Omental fat pad (tissue), 4 donors: ENCODE measurements around the gene TTC33. TPM values are rescaled to one million over a fixed set of nuclear protein-coding genes. Genes with fewer than 3 reads are reported as not detected.
"Not testable (repeated sequence)": the region's sequence is repeated elsewhere in the genome, so short reads cannot be mapped to it uniquely, and the experiment has no call there.

Experiments used
- ATAC-seq: fragments of 150-250 bp; one replicate; pipeline ENCODE4 v1.9.1; 2016; ENCODE audit warnings: mild to moderate bottlenecking, moderate library complexity; ENCODE audit not compliant: low FRiP score
- DNase-seq: peaks from one replicate; pipeline ENCODE4 v3.0.0-alpha.2; 2019; ENCODE audit warnings: low spot score
- total RNA-seq, 4 donors: library from RNA; depleted of rRNA; stranded (reverse); fragments of >200 nt; gene quantifications; one replicate each; pipeline ENCODE4 v1.1.0, GENCODE V29; 2016
- TF ChIP-seq, protein P1 (sequence below), 3 donors: fragments of 450-650 bp; IDR thresholded peaks; one replicate each; pipeline ENCODE4 v1.5.1; 2016 to 2017; ENCODE audit warnings: antibody characterized with exemption in 3 of 3, mild to moderate bottlenecking in 3 of 3, moderate library complexity in 2 of 3

TTC33 gene
- total RNA-seq, 4 donors from 2014 or later: 8.3 to 15.4 (median 9.3) TPM

DNA sequence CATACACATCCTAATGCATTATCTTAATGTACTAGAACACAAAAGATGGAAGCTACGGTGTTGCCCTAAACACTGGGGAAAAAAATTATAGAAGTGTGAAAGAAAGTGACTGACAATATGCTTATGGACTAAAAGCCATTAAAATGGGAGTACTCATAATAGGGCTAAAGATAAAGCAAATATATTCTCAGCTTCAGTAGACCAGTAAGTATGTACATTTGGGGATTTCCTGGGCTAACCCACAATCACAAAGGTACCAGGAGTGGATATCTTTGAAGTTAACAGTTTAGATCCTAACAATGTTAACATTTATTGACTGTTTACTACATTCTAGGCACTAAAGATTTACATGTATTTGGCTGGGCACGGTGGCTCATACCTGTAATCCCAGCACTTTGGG lies 39.2 kb downstream of the TTC33 start:
- TF ChIP-seq, protein P1, sequence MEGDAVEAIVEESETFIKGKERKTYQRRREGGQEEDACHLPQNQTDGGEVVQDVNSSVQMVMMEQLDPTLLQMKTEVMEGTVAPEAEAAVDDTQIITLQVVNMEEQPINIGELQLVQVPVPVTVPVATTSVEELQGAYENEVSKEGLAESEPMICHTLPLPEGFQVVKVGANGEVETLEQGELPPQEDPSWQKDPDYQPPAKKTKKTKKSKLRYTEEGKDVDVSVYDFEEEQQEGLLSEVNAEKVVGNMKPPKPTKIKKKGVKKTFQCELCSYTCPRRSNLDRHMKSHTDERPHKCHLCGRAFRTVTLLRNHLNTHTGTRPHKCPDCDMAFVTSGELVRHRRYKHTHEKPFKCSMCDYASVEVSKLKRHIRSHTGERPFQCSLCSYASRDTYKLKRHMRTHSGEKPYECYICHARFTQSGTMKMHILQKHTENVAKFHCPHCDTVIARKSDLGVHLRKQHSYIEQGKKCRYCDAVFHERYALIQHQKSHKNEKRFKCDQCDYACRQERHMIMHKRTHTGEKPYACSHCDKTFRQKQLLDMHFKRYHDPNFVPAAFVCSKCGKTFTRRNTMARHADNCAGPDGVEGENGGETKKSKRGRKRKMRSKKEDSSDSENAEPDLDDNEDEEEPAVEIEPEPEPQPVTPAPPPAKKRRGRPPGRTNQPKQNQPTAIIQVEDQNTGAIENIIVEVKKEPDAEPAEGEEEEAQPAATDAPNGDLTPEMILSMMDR (IDR thresholded peaks at IDR 0.05): no peak
- DNase-seq (no peak), ATAC-seq (no peak)

DNA sequence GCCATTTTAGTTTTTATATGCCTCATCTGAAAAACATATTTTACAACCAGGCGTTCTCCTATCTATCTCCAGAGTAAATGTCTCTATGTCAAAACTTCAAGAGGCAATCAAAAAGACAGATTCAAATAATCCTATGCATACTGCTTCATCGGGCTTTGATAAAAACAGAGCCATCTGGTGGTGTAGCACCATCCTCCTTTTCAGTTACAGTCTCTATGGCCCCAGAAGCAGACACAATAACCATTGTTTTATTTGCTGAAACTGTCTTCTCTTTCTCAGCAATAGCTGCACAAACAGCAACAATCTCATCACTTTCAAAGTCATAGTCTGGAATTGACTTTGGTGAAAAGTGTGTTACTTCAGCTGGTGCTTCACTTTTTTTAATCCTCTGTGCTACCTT lies 39.8 kb downstream of the TTC33 start:
- DNase-seq: no peak
- no peak for ATAC-seq
- TF ChIP-seq, protein P1 (IDR thresholded peaks at IDR 0.05): no peak

DNA sequence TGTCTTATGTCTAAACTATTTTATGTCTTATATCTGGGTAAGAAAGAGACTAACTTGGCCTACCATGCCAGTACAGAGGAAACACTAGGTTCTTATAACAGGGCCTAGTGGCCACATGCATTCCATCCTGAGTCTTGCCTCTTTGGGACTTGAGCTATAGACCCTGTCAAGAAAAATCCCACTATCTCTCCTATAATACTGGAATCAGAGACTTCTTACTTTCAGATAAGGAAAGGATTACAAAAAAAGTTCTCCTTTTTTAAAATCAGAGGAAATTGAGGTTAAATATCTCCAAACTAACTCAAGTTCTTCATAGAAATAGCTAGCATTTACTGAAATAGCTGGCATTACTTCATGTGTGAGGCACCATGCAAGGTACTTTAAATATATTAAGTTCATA lies 41.8 kb downstream of the TTC33 start:
- ATAC-seq (no peak), DNase-seq (no peak)
- TF ChIP-seq, protein P1 (IDR thresholded peaks at IDR 0.05): no peak

DNA sequence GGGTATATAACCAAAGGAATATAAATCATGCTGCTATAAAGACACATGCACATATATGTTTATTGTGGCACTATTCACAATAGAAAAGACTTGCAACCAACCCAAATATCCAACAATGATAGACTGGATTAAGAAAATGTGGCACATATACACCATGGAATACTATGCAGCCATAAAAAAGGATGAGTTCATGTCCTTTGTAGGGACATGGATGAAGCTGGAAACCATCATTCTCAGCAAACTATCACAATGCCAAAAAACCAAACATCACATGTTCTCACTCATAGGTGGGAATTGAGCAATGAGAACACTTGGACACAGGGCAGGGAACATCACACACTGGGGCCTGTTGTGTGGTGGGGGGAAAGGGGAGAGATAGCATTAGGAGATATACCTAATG lies 45.2 kb downstream of the TTC33 start:
- not testable (repeated sequence) for DNase-seq, ATAC-seq

DNA sequence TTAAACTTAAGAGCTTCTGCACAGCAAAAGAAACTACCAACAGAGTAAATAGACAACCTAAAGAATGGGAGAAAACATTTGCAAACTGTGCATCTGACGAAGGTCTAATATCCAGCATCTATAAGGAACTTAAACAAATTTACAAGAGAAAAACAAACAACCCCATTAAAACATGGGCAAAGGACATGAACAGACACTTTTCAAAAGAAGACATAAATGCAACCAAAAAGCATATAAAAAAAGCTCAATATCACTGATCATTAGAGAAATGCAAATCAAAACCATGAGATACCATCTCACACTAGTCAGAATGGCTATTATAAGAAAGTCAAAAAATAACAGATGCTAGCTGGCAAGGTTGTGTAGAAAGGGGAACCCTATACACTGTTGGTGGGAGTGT lies 50.3 kb downstream of the TTC33 start:
- not testable (repeated sequence) for DNase-seq, ATAC-seq

DNA sequence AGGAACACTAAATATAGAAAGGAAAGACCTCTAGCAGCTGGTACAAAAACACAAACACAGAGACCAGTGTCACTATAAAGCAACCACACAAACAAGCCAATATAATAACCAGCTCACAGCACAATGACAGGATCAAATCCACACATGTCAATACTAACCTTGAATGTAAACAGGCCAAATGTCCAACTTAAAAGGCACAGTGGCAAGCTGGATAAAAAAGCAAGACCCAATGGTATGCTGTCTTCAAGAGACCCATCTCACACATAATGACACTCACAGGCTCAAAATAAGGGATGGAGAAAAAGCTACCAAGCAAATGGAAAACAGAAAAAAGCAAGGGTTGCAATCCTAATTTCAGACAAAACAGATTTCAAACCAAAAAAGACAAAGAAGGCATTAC lies 53.7 kb downstream of the TTC33 start:
- ATAC-seq, DNase-seq: not testable (repeated sequence)

DNA sequence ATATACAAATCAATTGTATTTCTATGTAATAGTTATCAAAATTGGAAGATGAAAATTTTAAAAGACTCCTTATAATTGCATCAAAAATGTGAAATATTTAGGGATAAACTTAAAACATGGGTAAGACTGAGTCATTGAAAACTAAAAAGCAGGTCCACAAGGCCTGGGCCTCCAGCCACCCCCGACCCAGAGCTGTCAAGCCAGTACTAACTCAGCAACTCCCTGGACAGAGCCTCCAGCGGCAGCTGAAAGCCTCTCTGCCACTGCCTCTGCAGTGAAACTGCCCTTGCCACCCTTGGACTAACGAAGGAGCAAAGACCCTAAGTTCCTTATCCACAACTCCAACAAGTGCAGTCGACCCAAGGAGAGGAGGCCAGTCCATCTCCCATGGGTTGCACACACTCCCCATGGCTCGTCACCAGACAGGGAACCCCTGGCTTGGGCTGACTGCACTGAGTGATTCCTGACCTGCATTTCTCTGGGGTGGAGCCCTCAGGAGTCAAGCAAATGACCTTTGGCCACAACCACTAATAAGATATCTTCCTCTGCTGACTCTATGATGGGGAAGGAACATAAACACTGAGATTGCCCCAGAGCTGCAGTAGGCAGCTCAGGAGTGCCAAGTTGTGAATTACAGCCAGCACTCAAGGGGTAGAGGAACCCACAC lies 55.5 kb downstream of the TTC33 start:
- ATAC-seq: no peak
- no peak for DNase-seq
- TF ChIP-seq, protein P1 (IDR thresholded peaks at IDR 0.05): no peak

DNA sequence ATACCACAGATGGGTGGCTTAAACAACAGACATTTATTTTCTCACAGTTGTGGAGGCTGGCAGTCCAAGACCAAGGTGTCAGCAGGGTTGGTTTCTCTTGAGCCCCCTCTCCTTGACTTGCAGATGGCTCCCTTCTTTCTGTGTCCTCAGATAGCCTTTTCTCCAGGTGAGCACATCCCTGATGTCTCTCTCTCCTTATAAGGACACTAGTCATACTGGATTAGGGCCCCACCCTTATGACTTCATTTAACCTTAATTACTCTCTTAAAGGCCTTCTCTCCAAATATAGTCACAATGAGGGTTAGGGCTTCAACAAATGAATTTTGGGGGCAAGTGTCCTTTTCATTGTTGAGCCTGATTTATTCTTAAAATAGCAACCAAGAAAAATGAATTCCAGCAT lies 61.3 kb downstream of the TTC33 start:
- TF ChIP-seq, protein P1 (IDR thresholded peaks at IDR 0.05): no peak
- DNase-seq: no peak
- no peak for ATAC-seq

DNA sequence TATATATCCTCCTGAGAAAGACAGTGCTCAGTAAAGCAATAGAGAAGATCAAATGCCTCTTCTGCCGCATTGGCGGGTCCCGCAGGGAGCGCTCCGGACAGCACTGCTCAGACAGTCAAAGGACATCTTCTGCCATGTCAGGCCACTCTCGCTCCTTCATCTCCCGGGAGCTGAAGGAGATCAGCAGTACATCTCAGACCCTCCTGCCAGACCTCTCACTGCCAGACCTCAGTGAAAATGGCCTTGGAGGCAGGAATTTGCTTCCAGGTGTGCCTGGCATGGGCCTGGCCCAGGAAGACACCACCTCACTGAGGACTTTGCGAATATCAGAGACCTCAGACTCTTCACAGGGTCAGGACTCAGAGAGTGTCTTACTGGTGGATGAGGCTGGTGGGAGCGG lies 63.9 kb downstream of the TTC33 start:
- TF ChIP-seq, protein P1 (IDR thresholded peaks at IDR 0.05): no peak
- no peak for ATAC-seq
- DNase-seq: no peak
